Raji (cell line): ENCODE measurements around the gene HSDL1.

Experiments
- POLR2A ChIP-seq: IDR thresholded peaks from 2 replicates; pipeline ENCODE4 v1.6.1; 2011; ENCODE audit warnings: low read depth, low read length, control low read depth; ENCODE audit not compliant: insufficient read depth

HSDL1 gene

GRCh38 chr16:84085773-84086172 lies 59.2 kb downstream of the HSDL1 start:
- TF ChIP-seq POLR2A = no peak

GRCh38 chr16:84085271-84085667 lies 59.7 kb downstream of the HSDL1 start:
- no peak for TF ChIP-seq POLR2A

- TF ChIP-seq POLR2A = no peak
These were observed 60.3 kb downstream of the HSDL1 start for GRCh38 chr16:84084570-84085270.

- TF ChIP-seq POLR2A = no peak
These were observed 62.0 kb downstream of the HSDL1 start for GRCh38 chr16:84082835-84083569.

- no peak for TF ChIP-seq POLR2A
These were observed 62.9 kb downstream of the HSDL1 start for GRCh38 chr16:84082110-84082509.

GRCh38 chr16:84081446-84081989 lies 63.5 kb downstream of the HSDL1 start:
- TF ChIP-seq POLR2A = no peak

- no peak for TF ChIP-seq POLR2A
These were observed 64.2 kb downstream of the HSDL1 start for GRCh38 chr16:84080813-84081212.

GRCh38 chr16:84080378-84080777 lies 64.6 kb downstream of the HSDL1 start:
- TF ChIP-seq POLR2A = no peak

GRCh38 chr16:84079664-84080063 lies 65.3 kb downstream of the HSDL1 start:
- no peak for TF ChIP-seq POLR2A

GRCh38 chr16:84075376-84075775 lies 69.6 kb downstream of the HSDL1 start:
- no peak for TF ChIP-seq POLR2A

GRCh38 chr16:84074721-84075120 lies 70.3 kb downstream of the HSDL1 start:
- TF ChIP-seq POLR2A = no peak
